ENCODE measurements around the gene TRABD2A.

- TF ChIP-seq, protein P1, sequence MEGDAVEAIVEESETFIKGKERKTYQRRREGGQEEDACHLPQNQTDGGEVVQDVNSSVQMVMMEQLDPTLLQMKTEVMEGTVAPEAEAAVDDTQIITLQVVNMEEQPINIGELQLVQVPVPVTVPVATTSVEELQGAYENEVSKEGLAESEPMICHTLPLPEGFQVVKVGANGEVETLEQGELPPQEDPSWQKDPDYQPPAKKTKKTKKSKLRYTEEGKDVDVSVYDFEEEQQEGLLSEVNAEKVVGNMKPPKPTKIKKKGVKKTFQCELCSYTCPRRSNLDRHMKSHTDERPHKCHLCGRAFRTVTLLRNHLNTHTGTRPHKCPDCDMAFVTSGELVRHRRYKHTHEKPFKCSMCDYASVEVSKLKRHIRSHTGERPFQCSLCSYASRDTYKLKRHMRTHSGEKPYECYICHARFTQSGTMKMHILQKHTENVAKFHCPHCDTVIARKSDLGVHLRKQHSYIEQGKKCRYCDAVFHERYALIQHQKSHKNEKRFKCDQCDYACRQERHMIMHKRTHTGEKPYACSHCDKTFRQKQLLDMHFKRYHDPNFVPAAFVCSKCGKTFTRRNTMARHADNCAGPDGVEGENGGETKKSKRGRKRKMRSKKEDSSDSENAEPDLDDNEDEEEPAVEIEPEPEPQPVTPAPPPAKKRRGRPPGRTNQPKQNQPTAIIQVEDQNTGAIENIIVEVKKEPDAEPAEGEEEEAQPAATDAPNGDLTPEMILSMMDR (IDR thresholded peaks at IDR 0.05), result no peak
- TF ChIP-seq POLR2AphosphoS5 (IDR thresholded peaks at IDR 0.05) (no peak), EP300 (IDR thresholded peaks at IDR 0.05) (no peak)
These were observed 50.0 kb downstream of the TRABD2A start for GRCh38 chr2:84830758-84831500.

All from stomach (tissue), 4 donors.